ENCODE measurements around the gene PHAF1. TPM values are rescaled to one million over a fixed set of nuclear protein-coding genes. Genes with fewer than 3 reads are reported as not detected.

The PHAF1 gene
- polyA plus RNA-seq (2013, experiment 1 of 2; ENCODE audit: insufficient read length), result 14.8 TPM
- polyA plus RNA-seq (2013, experiment 2 of 2; ENCODE audit: insufficient read length), result 14.5 TPM

DNA sequence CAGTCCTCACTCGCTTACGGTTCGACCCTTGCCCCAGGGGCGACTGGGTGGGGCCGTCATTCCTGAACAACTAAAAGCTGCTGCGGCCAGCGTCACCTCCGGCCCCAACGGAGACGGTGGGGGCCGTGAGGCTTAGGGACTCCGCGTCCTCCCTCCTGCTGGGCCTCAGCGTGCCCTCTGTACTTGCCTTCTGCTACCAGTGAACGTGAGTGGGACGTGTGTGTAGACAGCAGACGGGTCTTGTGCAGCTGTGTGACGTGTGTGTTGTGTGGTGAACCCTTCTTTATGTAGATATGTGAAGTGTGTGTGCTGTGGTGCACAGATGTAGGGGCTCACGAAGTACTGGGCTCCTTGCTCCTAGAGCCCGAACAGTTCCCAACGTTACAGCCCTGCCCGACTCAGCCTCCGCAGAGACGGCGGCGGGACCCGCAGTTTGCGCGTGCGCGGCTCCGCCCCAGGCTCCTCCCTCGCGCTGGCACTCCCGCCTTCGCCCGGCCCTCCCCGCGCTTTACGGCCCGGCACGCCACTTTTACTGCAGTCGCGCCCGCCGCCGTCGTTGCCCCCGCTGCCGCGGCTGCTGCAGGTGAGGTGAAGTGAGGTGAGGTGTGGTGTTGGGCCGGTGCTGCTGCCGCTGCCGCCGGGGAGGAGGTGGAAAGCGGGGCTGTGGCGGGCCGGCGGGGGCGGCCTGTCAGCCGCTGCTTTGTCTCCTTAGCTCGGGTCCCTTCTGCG lies at the start of gene PHAF1:
Gene PHAF1 (plus strand): TSS at position 535 of the 729 bp plus-strand sequence. CDS start 235 bp downstream, outside the sequence.
- peak; percentile 89 for DNase-seq

DNA sequence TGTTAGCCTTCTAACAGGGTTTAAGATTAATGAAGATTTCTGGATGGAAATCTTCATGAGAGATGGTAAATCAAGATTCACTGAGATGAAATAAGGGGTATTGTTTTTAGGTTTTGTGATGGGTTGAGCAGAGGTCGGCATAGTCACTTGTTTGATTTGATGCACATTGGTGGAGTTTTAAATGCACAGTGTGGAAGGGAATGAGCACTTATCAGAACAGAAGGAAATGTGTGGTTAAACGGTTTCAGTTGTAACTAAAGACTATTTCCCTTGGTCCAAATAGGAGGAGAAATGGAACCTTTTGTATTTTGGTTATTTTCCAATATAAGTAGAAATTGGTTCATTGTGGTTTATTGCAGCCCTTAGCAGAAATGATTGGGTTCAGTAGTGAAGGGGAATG lies 46.7 kb upstream of the PHAF1 start:
- no peak for DNase-seq

DNA sequence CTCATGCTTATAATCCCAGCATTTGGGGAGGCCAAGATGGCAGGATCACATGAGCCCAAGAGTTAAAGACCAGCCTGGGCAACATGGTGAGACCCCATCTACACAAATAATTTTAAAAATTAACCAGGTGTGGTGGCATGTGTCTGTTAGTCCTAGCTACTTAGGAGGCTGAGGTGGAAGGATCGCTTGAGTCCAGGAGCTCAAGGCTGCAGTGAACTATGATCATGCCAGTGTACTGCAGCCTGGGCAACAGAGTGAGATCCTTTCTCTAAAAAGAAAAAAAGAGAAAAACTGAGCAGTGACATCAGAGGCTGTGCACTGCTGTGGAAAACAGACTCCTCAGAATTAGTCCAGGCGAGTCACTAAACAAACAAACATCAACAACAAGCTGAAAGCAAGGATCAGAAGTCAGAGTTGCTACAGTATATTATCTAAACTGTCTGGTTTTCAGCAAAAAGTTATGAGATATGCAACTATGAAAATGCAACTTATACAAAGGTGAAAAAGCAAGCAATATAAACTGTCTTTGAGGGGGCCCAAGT lies 41.5 kb upstream of the PHAF1 start:
- DNase-seq, result no peak

DNA sequence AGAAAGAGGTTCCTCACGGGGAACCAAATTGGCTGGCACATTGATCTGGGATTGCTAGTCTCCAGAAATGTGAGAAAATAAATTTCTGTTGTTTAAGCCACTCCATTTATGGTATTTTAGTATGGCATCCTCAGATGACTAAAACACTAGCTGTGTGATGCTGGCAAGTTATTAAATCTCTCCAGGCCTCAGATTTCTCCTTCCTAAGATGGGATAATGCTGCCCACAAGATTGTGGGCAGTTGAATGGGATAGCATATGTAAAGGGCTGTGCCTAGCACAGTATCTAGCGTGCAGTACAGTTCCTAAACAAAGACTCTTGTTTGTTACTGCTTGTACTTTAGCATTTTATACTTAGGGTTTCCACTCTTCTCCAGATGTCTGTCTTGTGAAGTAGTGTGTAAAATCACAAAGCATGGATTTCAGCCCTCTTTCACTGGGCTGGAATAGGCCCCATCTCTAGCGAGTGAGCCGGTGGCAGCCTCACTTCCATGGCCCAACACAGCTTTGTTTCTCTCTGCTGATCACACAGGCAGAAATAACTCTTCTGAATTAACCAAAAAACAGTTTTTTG lies 38.2 kb upstream of the PHAF1 start:
- DNase-seq, result peak; percentile 17

DNA sequence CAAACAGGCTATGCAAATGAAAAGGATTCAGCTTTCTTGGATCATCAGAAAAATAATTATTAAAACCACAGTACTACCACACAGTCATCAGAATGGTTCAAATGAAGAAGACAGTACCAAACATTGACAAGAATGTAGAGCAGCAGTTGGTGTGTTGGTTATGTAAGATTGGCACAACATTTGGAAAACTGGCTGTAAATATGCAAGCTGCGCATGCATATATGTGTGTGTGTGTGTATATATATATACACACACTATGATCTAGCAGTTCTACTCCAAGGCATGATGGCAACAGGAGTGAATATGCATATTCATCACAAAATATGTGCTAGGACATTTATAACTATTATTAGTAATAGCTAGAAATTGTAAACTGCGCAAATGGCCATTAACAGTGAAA lies 34.4 kb upstream of the PHAF1 start:
- DNase-seq, result no peak

DNA sequence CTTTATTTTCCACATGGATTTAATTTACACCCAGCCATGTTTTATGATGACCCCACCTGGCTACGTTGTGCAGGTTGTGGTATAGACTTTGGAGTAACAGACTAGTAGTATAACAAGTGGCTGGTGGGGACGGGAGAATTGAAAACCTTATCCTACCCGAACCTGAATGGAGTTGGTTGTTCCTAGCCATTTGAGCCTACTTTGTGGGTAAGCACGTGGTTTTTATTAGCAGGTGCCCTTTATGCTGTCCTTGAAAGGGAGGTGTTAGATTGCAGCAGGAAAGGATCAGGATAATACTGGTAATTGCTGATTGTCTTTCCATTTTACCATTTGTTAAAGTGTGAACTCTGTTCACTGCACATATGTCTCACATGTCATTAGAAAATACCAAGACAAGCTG lies 31.9 kb upstream of the PHAF1 start:
- no peak for DNase-seq

DNA sequence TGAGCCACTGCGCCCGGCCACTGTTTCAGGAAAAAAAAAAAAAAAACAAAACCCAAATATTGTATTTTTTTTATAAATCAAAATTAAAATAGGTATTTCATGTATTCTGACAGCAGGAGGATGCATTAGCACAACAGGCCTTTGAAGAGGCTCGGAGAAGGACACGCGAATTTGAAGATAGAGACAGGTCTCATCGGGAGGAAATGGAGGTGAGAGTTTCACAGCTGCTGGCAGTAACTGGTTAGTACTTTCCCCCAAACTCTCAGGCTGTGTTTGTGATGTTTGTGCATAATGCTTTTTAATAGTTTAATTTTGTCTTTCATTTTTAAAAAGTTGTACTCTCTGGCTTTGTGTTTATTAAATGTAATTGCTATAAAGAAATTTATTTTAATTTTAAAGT lies 27.6 kb upstream of the PHAF1 start:
- no peak for DNase-seq

DNA sequence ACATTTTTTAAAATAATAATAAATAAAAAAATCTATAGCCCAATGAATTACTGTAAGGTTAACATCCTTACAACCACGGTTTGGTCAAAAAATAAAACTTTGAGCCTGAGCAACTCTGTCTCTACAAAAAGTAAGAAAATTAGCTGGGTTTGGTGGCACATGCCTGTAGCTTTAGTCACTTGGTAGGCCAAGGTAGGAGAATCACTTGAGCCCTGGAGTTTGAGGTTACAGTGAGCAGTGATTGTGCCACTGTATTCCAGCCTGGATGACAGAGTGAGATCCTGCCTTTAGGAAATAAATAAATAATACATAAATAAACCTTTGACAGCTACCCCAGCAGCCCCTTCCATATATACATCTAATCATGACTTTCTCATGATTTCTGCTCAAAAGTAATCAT lies 26.9 kb upstream of the PHAF1 start:
- DNase-seq, result no peak

DNA sequence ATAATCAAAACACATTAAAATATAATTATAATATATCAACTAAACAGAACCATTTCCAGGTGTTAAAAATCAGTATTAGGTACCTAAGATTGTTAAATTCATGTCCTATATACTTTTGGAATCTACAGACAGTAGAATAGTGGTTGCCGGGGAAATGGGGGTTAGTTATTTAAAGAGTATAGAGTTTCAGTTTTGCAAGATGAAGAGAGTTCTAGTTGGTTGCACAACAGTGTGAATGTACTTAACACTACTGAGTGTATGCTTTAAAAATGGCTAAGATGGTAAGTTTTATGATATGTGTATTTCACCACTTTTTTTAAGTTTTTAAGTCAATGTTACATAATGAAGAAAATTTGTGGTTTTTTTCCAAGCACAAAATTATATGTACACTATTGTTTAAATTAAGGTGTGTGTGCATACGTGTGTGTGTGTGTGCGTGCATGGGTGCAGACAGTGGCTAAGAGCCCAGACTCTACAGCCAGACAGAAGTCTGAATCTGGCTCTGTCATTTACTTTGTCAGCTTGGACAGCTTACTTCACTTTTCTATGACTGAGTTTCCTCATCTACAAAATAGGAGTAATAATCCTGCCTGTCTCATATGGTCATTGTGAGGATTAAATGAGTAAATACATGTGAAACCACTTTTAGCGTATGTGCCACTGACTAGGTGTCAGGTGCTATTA lies 25.3 kb upstream of the PHAF1 start:
- no peak for DNase-seq

DNA sequence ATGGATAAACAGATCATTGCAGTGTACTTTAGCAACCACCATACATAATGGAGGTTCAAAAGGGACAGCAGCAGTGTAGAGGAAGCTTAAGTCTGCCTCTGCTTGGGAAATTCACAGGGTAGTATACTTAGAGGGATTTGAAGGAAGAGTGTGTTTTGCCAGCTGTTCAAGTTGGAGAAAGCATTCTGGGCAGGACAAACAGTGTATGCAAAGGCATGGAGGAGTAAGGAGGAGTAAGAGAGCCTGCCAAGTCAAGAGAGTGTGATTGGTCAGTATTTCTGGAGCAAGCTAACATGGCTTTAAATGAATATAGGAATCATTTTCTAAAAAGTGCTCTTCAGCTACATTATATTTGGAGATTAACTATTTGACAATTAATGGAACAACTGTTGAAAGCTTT lies 22.9 kb upstream of the PHAF1 start:
- no peak for DNase-seq

DNA sequence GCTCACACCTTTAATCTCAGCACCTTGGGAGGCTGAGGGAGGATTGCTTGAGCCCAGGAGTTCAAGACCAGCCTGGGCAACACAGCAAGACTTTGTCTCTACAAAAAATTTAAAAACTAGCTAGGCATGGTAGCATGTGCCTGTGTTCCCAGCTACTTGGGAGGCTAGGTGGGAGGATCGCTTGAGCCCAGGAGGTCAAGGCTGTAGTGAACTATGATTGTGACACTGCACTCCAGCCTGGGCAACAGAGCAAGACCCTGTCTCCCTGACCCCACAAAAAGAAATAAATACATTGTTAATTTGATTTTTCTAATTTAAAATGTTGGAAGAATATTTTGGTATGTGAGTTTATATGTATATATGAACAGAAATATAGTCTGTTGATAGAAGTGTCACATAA lies 22.4 kb upstream of the PHAF1 start:
- DNase-seq, result no peak

DNA sequence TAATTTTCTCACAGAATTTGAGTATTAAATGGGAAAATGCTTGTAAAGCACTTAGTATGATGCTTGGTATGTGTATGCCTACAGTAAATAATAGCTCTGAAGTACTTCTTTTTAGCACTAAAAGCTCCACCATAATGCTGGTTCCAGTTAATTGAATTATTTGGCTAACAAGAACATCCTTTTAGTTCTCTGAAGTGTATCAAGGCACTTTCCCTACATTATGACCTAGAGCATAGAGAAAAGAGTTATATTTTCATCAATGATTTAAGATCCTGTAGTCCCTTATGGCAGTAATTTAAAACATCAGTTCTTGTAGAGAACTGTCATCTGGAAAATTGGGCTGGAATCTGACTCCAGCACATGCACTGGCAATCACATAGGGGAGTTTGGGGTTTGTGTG lies 21.9 kb upstream of the PHAF1 start:
- DNase-seq, result no peak

DNA sequence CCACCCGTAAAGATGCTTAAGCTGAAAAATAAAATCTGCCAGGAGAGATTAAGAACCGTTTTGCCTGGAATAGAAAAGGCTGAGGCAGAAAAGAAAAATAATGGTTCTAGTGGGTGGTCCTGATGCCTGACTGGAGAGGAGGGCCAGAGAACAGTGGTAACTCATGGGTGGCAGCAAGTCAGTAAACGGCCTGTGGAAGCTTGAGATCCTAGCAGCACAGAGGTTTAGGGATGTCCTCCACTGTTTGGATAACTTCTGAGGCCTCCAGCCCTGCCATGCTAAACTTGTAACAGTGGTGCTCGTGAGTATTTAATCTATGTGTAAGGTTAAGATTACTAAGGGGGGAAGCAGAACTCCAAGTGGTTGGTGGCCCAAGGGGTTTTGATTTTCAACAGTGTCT lies 21.2 kb upstream of the PHAF1 start:
- DNase-seq, result no peak

DNA sequence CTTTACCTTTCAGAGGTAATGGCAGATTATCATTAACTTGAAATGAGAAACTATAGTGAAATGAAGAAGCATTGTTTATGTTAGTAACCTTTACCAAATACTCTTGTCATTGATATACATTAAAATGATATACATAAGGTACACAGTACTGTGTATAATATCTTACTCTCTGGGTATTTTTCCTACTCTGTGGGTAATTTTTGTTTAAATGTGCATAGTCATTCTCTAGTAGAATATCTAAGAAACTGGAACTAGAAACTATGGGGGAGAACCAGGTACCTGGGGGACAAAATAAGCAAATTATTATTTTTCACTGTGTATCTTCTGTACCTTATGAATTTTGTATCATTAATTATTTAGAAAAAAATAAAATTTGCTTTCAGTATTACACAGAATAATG lies 20.6 kb upstream of the PHAF1 start:
- no peak for DNase-seq

DNA sequence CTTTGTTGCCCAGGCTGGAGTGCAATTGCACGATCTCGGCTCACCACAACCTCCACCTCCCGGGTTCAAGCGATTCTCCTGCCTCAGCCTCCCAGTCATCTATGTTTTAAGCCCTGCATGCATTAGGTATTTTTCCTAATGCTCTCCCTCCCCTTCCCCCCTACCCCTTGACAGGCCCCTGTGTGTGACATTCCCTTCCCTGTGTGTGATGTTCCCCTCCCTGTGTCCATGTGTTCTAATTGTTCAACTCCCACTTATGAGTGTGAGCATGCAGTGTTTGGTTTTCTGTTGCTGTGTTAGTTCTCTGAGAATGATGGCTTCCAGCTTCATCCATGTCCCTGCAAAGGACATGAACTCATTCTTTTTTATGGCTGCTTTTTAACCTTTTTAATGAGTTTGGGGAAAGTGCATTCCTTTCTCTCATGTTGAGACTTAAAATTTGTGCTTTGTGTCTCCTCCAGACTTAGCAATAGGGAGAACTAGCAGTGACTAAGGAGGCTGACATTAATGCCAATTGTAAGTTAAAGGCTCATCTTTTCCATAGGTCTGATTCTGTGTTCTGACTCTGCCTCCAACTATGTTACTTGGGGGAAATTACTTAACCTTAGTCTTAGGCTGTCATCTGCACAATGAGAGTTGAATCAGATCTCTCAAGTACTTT lies 17.7 kb upstream of the PHAF1 start:
- DNase-seq, result peak; percentile 86

DNA sequence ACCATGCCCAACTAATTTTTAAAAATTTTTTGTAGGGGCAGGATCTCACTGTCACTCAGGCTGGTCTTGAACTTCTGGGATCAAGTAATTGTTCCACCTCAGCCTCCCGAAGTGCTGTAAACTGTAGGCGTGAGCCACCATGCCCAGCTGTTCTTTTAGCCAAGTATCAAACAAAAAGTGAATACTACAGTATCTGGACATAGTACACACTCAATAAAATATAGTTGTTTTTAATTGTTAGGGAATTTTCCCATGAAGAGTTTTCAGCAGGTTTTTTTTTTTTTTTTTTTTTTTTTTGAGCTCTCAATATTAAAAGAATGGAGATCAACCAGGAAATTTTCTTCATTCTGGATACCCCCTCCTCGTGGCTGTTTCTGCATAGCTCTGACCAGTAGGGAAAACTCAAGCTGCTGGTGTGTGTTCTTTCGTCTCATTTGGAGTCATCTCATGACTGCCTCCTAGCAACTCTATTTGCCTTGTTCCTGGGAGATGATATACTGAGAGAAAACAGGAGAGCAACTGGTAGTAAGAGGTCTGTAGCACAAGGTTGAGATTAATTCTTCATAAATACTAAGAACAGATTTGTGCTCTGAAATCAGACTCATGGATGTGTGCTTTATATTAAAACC lies 16.5 kb upstream of the PHAF1 start:
- DNase-seq, result no peak

DNA sequence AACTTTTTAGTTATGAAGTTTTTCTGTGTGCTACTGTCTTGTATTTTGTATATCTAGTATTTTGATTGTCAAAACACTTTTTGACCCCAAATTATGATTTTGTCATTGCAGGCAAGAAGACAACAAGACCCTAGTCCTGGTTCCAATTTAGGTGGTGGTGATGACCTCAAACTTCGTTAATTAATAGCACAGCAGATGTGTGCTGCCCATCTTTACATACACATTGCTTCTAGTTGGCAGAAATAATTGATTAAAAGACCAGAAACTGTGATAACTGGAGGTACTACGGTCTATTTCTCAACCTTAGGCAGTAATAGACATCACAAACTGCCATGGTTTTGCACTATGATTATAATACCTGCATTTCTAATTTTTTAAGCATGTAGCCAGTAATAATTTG lies 11.1 kb upstream of the PHAF1 start:
- no peak for DNase-seq

DNA sequence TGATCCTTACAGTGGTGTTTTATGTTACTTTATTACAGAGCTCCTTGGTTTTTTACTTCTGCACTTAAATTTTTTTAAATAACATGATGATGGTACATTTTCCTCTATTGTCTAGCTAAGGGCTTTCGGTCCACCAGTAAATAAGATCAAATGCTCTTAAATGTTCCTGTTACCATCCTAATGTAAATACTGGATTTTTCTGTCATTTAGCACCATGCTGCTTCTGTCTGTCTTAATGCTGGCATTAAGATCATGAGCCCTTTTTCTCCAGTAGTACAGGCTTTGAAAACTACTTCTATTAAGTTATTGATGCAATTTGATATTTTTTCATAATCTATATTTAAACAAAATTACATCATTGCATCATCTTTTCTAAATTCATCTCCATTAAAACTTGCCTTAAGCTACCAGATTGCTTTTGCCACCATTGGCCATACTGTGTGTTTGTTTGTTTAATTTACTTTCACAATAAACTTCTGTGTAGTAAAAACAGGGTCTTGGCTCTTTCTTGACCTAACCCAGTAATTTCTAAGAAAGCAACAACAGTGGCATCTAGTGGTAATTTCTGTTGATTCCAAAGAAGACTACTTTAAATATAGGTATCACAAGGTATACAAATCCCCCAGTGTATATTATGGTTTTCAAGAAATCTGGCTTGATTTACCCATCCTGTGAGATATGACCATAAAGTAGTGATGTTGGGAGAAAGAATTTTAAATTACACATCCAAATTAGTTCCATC lies 9.0 kb upstream of the PHAF1 start:
- peak; percentile 50 for DNase-seq

DNA sequence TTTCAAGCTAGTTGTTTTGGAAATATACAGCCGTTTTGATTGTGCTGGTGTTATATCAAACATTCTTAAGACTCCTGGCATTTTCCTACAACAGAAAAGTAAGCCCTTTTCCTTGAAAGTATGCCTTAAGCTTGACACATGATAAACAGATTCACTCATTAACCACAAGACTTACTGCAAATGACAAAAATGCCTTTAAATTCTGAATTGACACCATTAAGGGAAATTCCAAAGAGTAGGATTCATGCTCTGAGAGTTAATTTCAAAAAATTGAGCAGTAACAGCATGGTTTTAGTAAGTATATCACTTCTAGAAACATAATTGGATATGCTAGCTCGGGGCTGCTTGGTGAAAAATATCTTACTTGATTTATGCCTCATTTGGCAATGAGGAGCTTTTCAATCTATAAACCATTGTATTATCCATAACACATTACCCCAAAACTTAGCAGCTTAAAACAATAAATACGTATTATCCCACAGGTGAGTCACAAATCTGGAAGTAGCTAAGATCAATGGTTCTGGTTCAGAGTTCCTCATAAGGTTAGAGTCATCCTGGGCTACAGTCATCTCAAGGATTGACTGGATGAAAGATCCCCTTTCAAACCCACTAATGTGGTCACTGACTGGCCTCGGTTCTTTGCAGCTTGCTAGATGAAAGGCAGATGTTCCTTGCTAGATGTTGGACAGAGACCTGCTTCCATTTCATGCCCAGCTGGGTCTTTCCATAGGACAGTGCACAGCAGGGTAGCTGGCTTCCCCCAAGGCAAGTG lies 8.2 kb upstream of the PHAF1 start:
- DNase-seq, result peak; percentile 80

DNA sequence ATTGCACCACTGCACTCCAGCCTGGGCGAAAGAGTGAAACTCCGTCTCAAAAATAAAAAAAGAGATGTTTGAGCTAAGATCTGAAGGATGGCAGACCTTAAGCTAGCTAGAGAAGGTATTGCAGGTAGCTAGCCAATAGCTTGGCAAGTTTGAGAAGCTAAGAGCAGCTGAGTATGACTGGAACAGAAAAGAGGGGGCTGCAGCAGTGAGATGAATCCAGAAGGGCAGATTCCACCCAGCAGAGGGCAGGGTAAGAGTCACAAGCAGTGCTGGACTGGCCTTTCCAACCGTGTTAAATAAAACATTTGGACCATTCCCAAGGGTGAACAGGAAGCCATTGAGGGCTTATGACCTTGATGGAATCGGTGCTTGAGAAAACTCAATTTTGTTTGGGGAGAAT lies 5.7 kb upstream of the PHAF1 start:
- peak; percentile 46 for DNase-seq

DNA sequence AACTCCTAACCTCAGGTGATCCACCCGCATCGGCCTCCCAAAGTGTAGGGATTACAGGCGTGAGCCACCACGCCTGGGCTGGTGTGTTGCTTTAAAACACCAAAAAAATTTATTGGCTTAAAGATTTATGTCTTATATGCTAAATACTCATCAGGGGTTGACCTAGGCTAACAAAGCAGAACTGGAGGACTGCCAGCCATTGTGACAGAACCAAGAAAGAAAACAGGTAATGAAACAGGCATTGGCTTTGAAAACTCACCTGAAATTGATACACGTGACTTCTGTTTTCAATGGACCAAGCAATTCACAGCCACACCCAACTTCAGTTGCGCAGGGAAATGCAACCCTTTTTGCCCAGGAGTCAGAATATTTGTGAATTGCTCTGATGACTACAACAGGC lies 4.9 kb upstream of the PHAF1 start:
- DNase-seq, result no peak

Measured in fibroblast of skin of scalp (primary cell).